HG02943 (cell line): ENCODE data around the gene ODAM.
"Not testable (repeated sequence)": the region's sequence is repeated elsewhere in the genome, so short reads cannot be mapped to it uniquely, and the experiment has no call there.

ENCODE experiments used
- ATAC-seq: cut with Tn5 transposase; IDR thresholded peaks from one replicate; pipeline ENCODE4 v1.9.1; 2021; ENCODE audit warnings: mild to moderate bottlenecking, low read depth, moderate library complexity; ENCODE audit not compliant: unreplicated experiment

ODAM gene

DNA sequence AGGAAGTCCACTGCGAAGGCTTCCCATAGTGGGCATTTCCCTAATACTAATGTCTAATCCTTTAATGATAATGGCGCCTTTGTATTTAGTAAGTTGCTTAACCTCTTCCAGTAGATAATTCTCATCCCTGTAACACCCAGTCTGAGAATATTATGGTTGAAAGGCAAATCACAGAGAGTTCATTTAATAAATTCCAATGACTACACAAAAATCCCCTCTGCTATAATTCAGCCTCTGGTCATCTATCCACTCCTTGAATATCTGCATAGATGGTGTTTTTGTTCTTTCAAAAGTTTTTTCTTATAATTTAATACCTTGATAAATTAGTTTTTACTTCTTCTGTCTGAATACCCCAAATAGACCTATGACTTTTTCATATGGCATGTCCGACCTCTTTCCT is 25.9 kb downstream of the ODAM start:
- ATAC-seq = not testable (repeated sequence)

DNA sequence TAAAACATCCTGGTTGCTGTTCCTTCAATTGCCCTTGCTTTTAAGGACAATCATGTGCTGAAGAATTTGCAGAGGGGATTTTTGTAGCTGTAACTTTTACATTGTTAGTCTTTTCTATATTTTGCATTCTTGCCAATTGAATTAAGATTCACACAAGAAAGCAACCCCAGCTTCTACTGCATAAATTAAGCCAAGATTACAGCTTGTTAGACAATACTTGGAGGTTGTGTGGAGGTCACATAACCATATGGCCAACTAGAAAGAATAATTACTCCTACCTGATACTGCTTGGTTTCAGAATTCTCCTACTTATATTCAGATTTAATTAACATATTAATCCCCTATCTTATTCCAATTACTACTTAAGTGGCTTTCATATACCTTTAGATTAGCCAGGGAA is 26.3 kb downstream of the ODAM start:
- not testable (repeated sequence) for ATAC-seq

DNA sequence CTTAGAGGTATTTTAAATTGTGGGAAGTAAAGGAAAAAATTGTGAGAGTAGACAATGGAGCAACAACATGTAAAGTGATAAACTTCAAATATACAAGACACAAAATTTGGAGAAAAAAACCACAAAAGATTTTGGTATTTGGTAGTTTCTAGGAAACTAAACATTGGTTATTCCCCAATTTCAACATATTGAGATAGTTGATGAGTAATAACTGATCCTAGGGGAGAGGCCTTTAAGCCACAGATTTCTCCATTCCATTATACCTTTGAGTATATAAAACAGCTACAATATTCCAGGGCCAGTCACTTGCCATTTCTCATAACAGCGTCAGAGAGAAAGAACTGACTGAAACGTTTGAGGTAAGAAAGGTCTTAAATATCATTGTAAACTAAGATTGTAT is 30.3 kb downstream of the ODAM start, which contains the start of gene FDCSP:
FDCSP (plus strand) TSS at position 301 of the 400 bp plus-strand sequence. CDS start 5,071 bp downstream, outside the sequence.
- no peak for ATAC-seq

DNA sequence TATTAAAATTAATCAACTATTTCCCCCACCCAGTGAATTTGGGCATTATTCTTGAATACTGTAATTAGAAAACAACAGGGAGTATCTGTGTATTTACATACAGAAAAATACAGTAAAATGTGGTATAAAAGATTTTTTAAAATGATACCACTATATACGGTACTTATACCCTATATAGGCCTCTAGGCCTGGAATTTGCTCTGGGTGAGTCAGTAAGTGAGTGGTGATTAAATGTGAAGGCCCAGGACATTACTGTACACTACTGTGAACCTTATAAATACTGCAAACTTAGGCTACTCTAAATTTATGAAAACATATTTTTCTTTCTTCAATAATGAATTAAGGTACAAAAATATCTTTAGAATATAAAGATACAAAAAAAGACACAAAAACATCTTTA is 40.6 kb downstream of the ODAM start:
- no peak for ATAC-seq

DNA sequence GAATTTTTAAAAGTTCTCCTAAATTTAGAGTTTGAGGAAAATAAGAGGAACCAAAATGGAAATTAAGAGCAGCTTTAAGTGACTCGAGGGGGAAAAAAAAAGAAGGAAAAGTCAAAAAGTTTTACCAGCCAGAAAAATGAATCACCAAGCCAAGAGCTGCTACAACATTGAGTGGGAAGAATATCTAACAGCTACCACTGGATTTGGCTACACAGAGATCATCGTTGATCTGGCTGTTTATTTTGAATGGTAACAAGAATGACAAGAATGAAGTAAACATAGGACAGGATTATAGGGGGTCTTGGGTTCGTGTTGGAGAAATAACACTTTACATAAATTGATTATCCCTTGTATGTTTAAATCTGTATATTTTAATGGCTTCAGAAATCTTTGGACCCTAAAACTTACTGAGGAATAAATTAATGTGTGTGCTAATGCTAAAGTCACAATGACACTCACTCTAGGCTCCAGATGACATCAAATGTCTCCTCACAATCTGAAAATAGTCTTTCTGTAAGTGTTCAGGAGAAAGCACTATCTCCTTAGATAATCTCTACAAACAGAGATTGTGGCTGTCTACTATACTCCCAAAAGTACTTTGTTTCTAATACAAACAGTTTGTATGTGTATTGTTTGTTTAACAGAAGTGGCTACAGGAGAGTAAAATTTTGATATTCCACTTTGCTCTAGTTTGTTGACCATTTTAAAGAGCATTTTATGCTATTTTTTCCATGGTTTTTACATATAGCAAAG is 43.8 kb downstream of the ODAM start:
- ATAC-seq = no peak

DNA sequence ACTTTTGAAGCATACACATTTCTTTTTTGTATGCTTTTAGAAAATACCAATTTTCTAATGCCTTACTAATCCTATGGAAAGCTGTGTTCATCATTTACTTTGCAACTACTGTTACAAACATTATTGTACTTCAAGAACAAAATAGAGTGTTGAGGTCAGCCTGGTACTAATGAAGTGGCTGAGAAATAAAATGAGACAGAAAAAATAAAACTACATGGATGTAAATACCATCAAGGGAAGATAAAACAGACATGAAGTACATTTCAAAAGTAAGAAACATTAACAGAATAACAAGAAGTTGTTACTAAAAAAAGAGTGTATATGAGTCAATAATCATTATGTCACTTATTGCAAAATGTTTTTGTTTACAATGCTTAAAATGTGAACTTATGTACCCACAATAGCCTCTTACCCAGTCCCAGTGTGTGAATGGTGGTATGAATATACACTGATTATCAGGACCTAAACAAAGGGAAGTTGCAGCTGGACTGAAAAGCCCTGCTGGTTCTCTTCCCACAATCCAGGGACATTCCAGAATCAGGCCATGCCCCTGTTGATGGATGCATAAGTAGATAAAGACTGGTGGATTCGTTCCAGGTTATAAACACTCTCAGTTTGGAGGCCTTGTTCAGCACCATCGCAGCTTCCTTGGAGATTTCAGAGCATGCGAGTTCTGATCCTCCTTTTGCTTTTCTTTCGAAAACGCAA is 44.5 kb downstream of the ODAM start:
- ATAC-seq = no peak

DNA sequence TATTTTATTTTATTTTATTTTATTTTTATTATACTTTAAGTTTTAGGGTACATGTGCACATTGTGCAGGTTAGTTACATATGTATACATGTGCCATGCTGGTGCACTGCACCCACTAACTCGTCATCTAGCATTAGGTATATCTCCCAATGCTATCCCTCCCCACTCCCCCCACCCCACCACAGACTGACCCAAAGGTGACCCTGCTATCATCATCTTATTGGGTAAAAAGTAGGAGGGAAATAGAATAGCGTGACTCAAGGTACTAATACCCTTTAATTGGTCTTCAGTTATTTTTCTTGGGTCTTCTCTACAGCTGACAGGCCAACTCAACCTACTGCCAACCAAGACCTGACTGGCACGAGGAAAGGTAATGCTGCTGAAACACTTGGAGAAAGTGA is 46.8 kb downstream of the ODAM start, which contains the start of gene CSN3:
CSN3 (plus strand) TSS at position 301 of the 400 bp plus-strand sequence. CDS start 2,223 bp downstream, outside the sequence.
- not testable (repeated sequence) for ATAC-seq

DNA sequence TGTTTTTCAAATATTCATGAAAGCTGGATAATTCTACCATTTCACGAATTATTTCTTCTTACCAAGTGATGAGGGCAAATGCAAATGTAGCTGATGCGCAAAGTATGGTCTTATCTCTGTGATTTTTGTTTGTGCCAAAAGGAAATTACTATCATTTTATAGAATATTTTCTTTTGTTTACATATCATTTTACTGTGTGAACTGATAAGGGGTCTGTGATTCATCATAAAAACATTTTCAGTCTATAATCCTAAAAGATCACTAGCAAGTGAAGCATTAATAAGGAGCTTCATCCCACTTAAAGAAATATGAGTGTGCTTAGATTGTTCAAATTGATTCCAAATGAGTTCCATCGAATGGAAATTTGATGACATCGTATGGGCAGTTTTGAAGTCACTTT is 47.6 kb downstream of the ODAM start:
- no peak for ATAC-seq

DNA sequence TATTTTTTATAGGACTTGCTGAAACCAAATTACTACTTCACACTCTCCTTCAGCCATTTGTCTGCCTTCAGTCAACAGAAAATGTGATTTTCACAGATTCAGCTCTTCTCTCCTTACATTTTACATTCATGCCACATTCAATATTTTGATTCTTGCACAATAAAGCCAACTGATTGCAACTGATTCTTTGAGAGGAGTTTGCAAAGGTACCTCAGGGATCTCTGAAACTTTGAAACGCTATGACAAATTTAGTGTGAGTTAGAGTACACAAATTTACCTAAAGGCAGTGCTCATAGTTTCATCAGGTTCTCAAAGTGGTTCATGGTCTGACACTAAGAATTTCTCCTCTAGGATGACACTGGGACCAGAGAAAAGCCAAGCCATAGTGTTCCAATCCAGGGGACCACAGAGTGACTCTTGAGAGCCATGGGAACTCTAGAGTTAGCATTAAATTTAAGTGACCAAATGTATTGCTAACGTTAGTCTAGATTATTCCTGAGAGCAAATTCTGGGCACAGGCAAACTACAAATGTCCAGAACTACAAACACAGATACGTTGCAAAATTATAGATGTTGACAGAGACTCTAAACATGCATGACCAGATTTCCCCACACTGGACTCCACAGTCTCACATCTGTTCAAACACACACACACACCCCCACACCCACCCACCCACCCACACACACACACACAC is 55.9 kb downstream of the ODAM start:
- no peak for ATAC-seq

DNA sequence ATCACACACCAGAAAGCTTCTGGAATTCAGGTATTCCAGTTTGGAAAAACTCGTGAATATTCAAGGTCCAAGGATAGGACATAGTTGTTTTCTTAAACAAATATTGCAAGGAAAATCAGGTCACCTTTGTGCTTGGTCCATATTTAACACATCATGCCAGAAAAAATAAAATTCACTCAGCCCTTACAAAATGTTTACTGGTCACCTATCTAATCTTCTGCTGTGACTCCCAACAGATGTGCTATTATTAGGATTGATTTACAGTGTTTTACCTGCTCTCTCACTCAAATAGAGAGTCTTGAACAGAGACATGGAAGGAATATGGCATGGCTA is 56.4 kb downstream of the ODAM start:
- ATAC-seq = no peak
